ENCODE results near the gene WFDC6.

Gene WFDC6

DNA sequence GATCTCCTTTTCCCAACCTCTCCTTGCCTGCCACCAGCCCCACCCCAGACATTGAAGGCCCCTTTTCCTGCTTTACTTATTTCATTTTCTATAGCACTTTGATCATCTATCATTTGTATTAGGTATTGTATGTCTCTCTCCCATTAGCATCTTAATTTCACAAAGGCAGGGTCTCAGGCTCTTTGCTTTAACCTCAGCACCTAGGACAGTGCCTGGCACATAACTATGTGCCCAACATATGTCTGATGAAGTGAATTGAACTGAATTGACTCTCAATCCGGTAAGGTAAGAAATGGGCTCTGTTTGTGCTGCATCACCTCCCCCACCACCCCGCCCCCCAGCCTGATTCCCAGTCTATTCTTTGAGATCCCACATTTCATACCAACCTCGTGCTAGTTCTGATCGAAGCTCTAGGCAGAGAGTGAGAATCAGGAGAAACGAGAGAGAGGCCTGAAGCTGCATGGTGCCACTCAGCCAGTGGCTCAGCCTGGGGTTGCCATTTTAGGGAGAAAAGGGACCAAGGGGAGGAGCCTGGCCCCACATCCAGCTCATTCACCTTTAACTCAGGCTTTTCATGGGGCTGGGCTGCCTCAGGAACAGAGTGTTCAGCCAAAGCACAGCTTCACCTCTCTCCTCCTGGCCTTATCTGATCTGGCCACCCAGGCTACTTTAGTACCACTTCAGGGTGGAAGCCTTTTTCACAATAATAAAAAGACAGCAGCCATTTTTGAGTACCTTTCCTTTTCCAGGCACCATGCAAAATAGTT lies 24.0 kb downstream of the WFDC6 start, which contains the start of gene SPINT3:
Gene SPINT3 (minus strand): TSS at position 476 of the 767 bp plus-strand sequence. CDS start 14 bp downstream, at position 462.
- FAIRE-seq: no peak

DNA sequence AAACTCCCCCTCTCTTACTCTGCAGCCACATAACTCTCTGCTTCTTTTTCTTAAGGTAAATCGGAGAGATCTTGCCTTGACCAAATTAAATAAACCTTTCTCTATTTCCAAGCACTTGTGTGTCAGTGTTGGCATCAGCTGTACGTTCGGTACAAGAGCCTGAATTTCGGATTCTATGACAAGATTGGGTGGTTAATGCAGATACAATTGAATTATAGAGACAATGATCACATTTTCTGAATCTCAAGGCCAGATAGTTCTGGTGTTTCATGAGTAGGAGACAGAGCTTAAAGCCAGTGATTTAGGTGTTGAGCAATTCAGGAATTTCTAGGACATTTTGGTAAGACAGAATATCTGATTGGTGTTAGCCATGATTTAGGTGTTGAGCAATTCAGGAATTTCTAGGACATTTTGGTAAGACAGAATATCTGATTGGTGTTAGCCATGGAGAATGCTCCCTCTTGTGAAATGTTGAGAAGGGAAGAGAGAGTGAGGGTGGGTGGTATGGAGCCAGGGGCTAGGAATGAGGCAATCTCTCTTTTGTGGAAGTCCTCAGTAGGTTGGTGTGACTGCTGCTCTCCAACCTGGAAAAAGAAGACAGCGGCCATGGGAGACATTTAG lies 28.9 kb downstream of the WFDC6 start:
- FAIRE-seq: no peak

DNA sequence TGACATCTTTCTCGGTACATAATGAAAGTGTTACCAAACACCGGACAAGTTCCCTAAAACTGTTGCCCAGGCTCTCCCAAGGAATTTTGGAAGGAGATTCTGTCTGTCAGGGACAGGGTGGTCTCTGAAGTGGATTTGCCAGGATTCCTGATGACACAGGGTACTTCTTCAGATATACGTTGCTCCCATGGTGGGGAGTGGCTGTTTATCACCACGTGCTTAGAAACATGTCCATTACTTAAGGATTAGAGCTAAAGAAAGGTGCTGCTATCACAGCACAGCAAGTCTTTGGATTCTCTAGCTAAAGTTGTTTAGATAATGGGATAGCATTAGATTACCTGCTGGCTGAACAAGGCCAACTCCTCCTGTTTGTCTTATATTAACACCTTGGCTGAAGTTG lies 30.2 kb downstream of the WFDC6 start:
- no peak for FAIRE-seq

DNA sequence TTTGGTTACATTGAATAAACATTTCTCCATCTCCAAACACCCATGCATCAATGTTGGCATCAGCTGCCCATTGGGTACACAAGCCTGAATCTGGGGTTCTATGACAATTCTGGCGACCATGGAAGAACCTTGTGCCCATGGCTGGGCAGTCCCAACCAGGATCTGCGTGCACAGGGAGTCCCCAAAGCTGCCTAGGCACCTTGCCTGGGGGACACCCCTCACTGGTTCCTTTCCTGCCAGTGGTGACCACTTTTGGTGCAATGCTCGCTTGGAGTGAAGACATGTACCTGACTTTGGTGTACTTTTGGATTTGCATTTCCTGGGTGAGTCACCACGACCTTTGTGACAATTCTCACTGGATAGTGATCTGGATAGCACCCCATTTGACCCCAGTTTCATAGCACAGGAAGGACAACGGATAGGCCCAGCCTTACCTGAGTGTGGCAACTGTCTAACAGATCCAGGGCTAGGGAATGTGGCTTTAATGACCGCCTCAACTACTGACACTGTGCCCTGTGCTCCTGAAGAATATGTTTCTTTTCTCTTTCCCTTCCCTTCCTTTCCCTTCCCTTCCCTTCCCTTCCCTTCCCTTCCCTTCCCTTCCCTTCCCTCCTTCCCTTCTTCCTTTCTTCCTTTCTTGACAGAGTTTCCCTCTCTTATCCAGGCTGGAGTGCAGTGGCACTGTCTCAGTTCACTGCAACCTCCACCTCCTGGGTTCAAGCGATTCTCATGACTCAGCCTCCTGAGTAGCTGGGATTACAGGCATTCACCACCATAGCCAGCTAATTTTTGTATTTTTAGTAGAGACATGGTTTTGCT lies 31.0 kb downstream of the WFDC6 start:
- FAIRE-seq: no peak

DNA sequence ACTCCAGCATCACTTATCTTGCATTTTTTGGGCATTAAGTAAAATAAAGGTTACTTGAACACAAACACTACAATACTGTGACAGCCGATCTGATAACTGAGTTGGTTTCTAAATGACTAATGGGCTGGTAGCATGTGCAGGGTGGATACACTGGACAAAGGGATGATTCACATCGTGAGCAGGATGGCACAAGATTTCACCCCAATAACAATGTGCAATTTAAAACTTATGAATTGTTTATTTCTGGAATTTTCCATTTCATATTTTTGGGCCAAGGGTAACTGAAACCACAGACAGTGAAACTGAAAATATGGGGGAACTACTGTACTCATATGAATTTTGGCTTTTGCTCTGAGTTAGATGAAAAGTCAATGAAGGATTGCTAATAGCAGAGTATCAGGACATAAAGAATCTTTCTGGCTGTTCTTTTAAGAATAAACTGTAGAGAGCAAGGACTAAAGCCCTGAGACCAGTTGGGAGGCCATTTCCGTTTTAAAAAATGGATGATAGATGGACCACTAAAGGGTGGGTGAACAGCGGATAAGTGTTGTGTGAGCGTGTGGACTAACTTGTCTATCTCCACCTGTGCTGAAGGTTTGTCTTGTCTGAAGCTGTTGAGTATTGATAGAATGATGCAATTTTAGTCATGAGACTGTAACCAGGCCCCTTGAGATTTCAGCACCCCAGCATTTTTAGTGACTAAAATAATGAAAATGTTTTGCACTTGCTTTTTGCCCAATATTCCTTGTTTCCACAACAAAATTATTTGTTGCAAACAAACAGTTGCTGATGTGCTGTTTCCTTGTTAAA lies 32.1 kb downstream of the WFDC6 start:
- no peak for FAIRE-seq

GRCh38 chr20:45506398-45506797 lies 32.9 kb downstream of the WFDC6 start:
- FAIRE-seq: no peak

- FAIRE-seq: no peak
Measured at GRCh38 chr20:45503403-45503802, 35.9 kb downstream of the WFDC6 start.

- no peak for FAIRE-seq
Measured at GRCh38 chr20:45502561-45502960, 36.7 kb downstream of the WFDC6 start.

- no peak for FAIRE-seq
Measured at GRCh38 chr20:45501600-45501999, 37.7 kb downstream of the WFDC6 start.

DNA sequence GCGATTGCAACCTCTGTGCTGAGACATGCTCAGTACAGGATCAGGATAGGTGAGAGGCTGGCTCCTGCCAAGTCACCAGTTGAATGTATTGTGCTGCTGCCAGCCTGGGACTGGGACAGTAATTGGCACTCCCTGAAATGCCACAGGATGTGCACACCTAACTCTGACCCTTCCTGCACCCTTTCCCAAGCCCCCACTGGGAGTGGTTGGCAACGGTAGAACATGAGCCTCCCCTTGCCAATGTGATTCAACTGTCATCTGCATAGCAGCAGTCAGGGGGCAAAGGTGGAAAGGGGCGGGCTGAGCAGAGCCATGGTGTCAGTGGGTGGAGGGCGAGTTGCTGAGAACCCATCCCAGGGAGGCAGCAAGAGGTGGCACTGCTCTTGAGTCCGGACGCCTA lies 39.3 kb downstream of the WFDC6 start:
- FAIRE-seq: no peak

- FAIRE-seq: no peak
Measured at GRCh38 chr20:45497971-45498494, 41.2 kb downstream of the WFDC6 start.

DNA sequence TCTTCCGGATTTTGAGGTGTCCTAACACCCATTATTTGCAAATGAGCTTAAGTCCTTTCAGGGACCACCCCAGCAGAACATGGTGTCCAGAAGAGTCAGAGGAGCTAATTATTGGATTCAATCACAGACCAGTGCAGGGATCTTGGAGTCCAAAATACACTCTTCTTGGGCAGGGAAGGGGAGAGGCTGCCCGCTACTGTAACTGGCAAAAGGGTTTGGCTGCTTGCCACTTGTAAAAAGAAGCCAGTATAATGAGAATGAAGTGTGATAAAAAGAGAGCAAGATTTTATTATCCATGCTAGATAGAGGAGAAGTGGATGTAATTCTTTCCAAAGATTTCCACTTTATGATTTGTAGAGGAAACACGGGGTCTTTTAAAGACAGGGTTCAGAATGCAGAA lies 43.1 kb downstream of the WFDC6 start:
- FAIRE-seq: no peak

DNA sequence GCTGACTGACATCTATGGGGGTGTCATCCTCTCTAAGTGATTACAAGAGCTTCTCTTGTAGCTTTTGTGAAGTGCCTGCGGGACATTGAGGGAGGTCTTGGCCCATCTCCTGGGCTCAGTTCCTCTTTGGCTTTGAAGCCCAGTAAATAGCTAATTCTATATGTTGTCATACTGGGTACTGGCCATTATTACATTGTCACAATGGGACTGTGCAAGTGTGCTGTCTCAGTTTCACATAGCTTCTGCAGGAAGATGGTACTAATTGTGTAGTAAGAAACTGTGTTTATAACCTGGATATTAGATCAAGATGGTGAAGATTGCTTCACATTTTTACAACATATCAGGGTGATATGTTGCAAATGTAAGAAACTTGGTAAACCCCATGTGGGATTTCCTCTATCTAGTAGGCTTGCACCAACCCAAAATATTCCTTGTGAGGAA lies 43.8 kb downstream of the WFDC6 start:
- no peak for FAIRE-seq

DNA sequence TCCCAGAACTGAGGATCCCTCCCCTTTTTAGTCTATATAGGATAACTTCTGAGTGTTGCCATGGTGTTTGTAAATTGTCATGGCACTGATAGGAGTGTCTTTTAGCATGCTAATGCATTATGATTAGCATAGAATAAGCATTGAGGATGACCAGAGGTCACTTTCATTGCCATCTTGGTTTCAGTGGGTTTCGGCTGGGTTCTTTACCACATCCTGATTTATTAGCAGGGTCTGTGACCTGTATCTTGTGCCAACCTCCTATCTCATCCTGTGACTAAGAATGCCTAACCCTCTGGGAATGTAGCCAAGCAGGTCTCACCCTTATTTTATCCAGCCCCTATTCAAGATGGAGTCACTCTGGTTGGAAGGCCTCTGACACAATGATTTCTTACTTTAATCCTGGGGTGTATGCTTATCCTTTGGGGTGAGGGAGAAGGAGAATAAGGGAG lies 50.2 kb downstream of the WFDC6 start:
- FAIRE-seq: no peak

GRCh38 chr20:45487231-45487635 lies 52.0 kb downstream of the WFDC6 start:
- no peak for FAIRE-seq

GRCh38 chr20:45485388-45485787 lies 53.9 kb downstream of the WFDC6 start:
- no peak for FAIRE-seq

DNA sequence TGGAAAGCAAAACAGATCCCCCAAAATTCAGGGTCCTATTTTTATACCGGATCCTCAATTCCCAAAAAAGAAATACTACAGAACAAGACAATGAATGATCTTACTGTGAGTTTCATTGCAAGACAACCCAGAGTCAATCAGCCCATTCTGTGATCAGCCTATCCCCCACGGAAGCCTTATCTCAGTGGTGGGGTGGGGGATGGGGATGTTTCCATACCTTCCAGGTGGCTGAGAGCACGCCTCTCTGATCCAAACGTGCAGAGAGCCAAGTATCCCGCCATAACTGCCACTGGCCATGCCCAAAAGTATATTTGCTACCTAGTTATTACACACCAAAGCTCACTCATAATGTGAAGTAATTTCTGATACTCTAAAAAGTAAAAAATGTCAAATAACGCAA lies 54.6 kb downstream of the WFDC6 start:
- no peak for FAIRE-seq

Measured in G401.6 (cell line).